CD4-positive, alpha-beta T cell treated with Interferon gamma for 1 hour (primary cell): ENCODE measurements around the gene TMEM115.
A peak's percentile ranks its signal among the peaks of the same experiment; 100 is the strongest.

Source experiments
- DNase-seq: peaks from one replicate; pipeline ENCODE4 v3.0.0-alpha.2; 2020

Gene TMEM115

GRCh38 chr3:50375258-50375931, 16.1 kb upstream of the TMEM115 start:
- DNase-seq: no peak

- no peak for DNase-seq
These were observed 15.3 kb upstream of the TMEM115 start for GRCh38 chr3:50374363-50375257.

GRCh38 chr3:50373146-50374051, 14.1 kb upstream of the TMEM115 start:
- no peak for DNase-seq

GRCh38 chr3:50372349-50372748, 13.0 kb upstream of the TMEM115 start:
- DNase-seq: no peak

- DNase-seq: no peak
These were observed 11.9 kb upstream of the TMEM115 start for GRCh38 chr3:50371133-50371685.

GRCh38 chr3:50370594-50370993, 11.3 kb upstream of the TMEM115 start:
- no peak for DNase-seq

- DNase-seq: no peak
These were observed 9.8 kb upstream of the TMEM115 start for GRCh38 chr3:50369012-50369670.

- no peak for DNase-seq
These were observed 6.5 kb upstream of the TMEM115 start for GRCh38 chr3:50365842-50366220.

GRCh38 chr3:50365080-50365841, 5.9 kb upstream of the TMEM115 start:
- DNase-seq: peak; percentile 95

- no peak for DNase-seq
These were observed 5.3 kb upstream of the TMEM115 start for GRCh38 chr3:50364573-50365079.

GRCh38 chr3:50359760-50360110, 414 bp upstream of the TMEM115 start:
- DNase-seq: no peak

- DNase-seq: no peak
These were observed 888 bp downstream of the TMEM115 start for GRCh38 chr3:50358355-50358910.

GRCh38 chr3:50357481-50357880, 1.8 kb downstream of the TMEM115 start:
- DNase-seq: no peak

- no peak for DNase-seq
These were observed 2.8 kb downstream of the TMEM115 start for GRCh38 chr3:50356553-50356952.

- DNase-seq: no peak
These were observed 3.3 kb downstream of the TMEM115 start for GRCh38 chr3:50355829-50356552.

- no peak for DNase-seq
These were observed 4.5 kb downstream of the TMEM115 start for GRCh38 chr3:50354850-50355249.

- DNase-seq: no peak
These were observed 5.0 kb downstream of the TMEM115 start for GRCh38 chr3:50354186-50354764.

GRCh38 chr3:50353245-50354004, 5.9 kb downstream of the TMEM115 start:
- DNase-seq: no peak

- no peak for DNase-seq
These were observed 6.5 kb downstream of the TMEM115 start for GRCh38 chr3:50352781-50353180.
